Cardiac muscle cell (in vitro differentiated cells and primary cell): ENCODE results near the gene PCF11. TPM values are rescaled to one million over a fixed set of nuclear protein-coding genes. Genes with fewer than 3 reads are reported as not detected.

Experiments used
- DNase-seq, 2 donors: peaks; one replicate each; pipeline versions ENCODE4 v3.0.0 to v3.0.0-alpha.2; 2010 to 2017; ENCODE audit warnings: low read depth in 1 of 2, low spot score in 1 of 2
- H3K27ac ChIP-seq: fragments of 200-600 bp; sonication (generic); 2 replicates; pipeline ENCODE4 v1.5.1; 2016
- H3K27me3 ChIP-seq: fragments of 200-600 bp; sonication (generic); 2 replicates; pipeline ENCODE4 v1.6.0; 2016; ENCODE audit warnings: control low read depth
- H3K36me3 ChIP-seq: fragments of 200-600 bp; sonication (generic); 2 replicates; pipeline ENCODE4 v1.5.1; 2016; ENCODE audit warnings: control low read depth
- H3K4me1 ChIP-seq: fragments of 200-600 bp; sonication (generic); 2 replicates; pipeline ENCODE4 v1.8.1; 2017; ENCODE audit warnings: low read depth, mild to moderate bottlenecking, mixed run types
- H3K4me3 ChIP-seq: fragments of 200-600 bp; sonication (generic); 2 replicates; pipeline ENCODE4 v1.5.1; 2016; ENCODE audit warnings: mild to moderate bottlenecking
- H3K9me3 ChIP-seq: fragments of 200-600 bp; sonication (generic); 2 replicates; pipeline ENCODE4 v1.5.1; 2017; ENCODE audit warnings: low read depth, mild to moderate bottlenecking, control low read depth
- polyA plus RNA-seq: library from polyadenylated mRNA; unstranded; fragments of >200 nt; fragmentation: Nextera tagmentation; extraction: Ambion mirVana; gene quantifications from 2 replicates; pipeline ENCODE4 v1.2.1, GENCODE V29; 2016
- total RNA-seq: library from RNA; depleted of rRNA; stranded (reverse); fragments of >200 nt; gene quantifications from 2 replicates; pipeline ENCODE4 v1.2.3, GENCODE V29; 2016
- TF ChIP-seq, protein P1 (sequence below): IDR thresholded peaks from 2 replicates; pipeline ENCODE4 v1.5.1; 2012; ENCODE audit warnings: low read depth, mild to moderate bottlenecking, low read length

Gene PCF11
- total and polyA plus RNA-seq, 2 experiments from 2014 or later, result 14.5 to 204 TPM

- Histone ChIP-seq H3K4me3 (peak overlapping the region; percentile 74), H3K27me3 (no peaks in the 10 kb centered on the region), H3K9me3 (no peaks in the 10 kb centered on the region), H3K27ac (peak overlapping the region; percentile 68), H3K36me3 (peaks cover 18% of the 10 kb centered on the region), H3K4me1 (peaks cover 16% of the 10 kb centered on the region)
- TF ChIP-seq, protein P1, sequence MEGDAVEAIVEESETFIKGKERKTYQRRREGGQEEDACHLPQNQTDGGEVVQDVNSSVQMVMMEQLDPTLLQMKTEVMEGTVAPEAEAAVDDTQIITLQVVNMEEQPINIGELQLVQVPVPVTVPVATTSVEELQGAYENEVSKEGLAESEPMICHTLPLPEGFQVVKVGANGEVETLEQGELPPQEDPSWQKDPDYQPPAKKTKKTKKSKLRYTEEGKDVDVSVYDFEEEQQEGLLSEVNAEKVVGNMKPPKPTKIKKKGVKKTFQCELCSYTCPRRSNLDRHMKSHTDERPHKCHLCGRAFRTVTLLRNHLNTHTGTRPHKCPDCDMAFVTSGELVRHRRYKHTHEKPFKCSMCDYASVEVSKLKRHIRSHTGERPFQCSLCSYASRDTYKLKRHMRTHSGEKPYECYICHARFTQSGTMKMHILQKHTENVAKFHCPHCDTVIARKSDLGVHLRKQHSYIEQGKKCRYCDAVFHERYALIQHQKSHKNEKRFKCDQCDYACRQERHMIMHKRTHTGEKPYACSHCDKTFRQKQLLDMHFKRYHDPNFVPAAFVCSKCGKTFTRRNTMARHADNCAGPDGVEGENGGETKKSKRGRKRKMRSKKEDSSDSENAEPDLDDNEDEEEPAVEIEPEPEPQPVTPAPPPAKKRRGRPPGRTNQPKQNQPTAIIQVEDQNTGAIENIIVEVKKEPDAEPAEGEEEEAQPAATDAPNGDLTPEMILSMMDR, result no peak
- peak; percentile 55 to 87 for DNase-seq
These were observed 37.6 kb downstream of the PCF11 start for GRCh38 chr11:83194281-83195142.

- Histone ChIP-seq H3K9me3 (no peaks in the 10 kb centered on the region), H3K4me1 (peaks cover 16% of the 10 kb centered on the region), H3K27ac (peak overlapping the region; percentile 68), H3K36me3 (peaks cover 18% of the 10 kb centered on the region), H3K27me3 (no peaks in the 10 kb centered on the region), H3K4me3 (peak overlapping the region; percentile 74)
- TF ChIP-seq, protein P1, result peak; percentile 6
- DNase-seq, result no peak
These were observed 38.2 kb downstream of the PCF11 start for GRCh38 chr11:83195143-83195466.

DNA sequence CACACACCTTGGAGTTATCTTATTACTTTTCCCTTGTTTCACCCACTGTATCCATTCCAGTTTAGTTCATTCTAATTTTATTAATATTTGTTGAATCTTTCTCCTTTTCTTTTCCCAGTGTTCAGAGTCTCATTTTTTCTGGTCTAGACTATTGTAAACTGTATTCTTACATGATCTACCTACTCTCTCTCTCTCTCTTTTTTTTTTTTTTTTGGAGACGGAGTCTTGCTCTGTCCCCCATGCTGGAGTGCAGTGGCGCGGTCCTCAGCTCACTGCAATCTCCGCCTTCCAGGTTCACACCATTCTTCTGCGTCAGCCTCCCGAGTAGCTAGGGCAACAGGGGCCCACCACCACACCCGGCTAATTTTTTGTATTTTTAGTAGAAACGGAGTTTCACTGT is 38.7 kb downstream of the PCF11 start:
- DNase-seq, result no peak
- no peaks in the 10 kb centered on the region for H3K9me3 ChIP-seq
- no peak overlapping the region for H3K4me3 ChIP-seq
- peak overlapping the region; percentile 68 for H3K27ac ChIP-seq
- H3K27me3 ChIP-seq, result no peaks in the 10 kb centered on the region
- peaks cover 16% of the 10 kb centered on the region for H3K4me1 ChIP-seq
- peaks cover 15% of the 10 kb centered on the region for H3K36me3 ChIP-seq
- TF ChIP-seq, protein P1, result no peak

- TF ChIP-seq, protein P1, result no peak
- DNase-seq, result no peak
- no peak overlapping the region for H3K27ac ChIP-seq
- H3K27me3 ChIP-seq, result no peaks in the 10 kb centered on the region
- peaks cover 6% of the 10 kb centered on the region for H3K4me1 ChIP-seq
- peaks cover 13% of the 10 kb centered on the region for H3K36me3 ChIP-seq
- no peak overlapping the region for H3K4me3 ChIP-seq
- H3K9me3 ChIP-seq, result no peaks in the 10 kb centered on the region
These were observed 43.1 kb downstream of the PCF11 start for GRCh38 chr11:83200035-83200434.

GRCh38 chr11:83205608-83206185 is 48.8 kb downstream of the PCF11 start:
- TF ChIP-seq, protein P1, result no peak
- no peak for DNase-seq
- H3K9me3 ChIP-seq, result no peaks in the 10 kb centered on the region
- H3K4me3 ChIP-seq, result no peak overlapping the region
- no peaks in the 10 kb centered on the region for H3K4me1 ChIP-seq
- H3K27me3 ChIP-seq, result no peaks in the 10 kb centered on the region
- H3K36me3 ChIP-seq, result peaks cover 15% of the 10 kb centered on the region
- no peak overlapping the region for H3K27ac ChIP-seq
